HL-60/S4 treated with phorbol 12-myristate 13-acetate at 8.2 ng/mL for 4 days and 3 days (cell line): ENCODE results near the gene PRPSAP1.

Experiments
- in situ Hi-C: fragments of 300-500 bp; cut with MboI; formaldehyde crosslinking; loops from 2 replicates; pipeline ENCODE4 v1.15.0; 2022; ENCODE audit warnings: low sequenced_read_pairs

PRPSAP1 gene

GRCh38 chr17:76353599-76354316, at the start of gene PRPSAP1:
Gene PRPSAP1 (minus strand): TSS chr17:76353916. CDS start chr17:76353703, 213 bp downstream.
- in situ Hi-C loops = no loop called here

DNA sequence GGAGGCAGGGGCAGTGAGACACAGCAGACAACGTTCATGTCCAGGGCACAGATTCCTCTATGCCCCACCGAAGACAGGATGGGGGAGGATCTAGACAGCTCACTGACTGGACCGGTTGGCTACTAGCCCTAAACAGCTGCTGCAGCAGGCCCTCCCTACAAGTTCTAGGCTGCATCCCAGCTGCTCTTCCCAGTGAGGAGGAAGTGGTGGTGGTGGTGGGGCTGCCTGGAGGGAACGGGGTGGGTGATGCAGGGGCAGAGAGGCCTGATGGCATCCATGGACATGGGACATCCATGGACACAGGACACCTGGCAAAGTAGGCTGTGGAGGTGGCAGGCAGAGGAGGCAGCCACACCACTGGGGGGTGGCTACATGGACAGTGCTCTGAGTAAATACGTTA, 49.0 kb upstream of the PRPSAP1 start:
- in situ Hi-C loops = loop anchor here (5.0 kb wide), 1 partner anchor 100 kb away; no protein-coding TSS in a partner anchor

DNA sequence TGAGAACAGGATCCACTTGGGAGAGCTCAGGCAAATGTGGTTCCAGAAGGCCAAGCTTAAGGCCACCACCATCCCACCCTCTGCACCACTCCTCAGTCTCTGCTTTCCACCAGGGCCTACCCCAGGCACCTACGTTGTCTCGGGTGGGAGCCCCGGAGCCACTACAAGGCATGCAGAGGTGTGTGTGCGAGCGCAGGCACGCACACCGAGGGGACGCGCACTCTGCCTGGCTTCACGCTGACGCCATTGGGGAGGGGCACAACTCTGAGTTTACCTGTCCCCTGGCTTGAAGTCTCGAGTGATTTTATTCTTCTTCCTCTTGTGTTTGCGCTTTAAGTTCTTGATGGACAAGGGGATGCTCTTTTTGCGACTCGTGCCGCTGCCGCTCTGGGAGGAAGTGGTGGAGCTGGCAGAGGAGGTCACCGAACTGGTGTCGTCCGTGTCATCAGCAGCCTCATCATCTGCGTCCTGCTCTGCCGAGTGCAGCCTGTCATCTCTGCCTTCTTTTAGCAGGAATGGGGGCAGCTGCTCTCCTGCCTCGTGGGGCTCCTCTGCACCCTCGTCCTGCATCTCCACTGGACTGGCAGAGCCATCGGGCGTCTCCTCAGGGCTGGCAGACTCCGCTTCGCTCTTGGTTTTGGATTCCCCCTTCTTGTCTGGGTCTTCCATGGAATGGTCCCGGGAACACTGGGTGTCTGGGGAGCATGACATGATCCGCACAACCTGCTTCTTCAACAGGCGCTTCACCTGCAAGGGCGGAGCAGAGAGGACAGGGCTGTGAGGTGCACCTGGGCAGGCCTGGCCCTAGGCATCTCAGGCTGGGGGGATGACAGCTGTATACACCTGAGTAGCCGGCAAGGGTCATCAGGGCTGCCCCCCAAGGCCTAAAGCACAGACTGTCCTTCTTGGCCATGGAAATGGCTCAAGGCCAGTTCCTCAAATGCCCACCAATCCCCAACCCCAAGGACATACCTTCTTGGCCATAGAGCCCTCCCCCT, 45.8 kb upstream of the PRPSAP1 start:
- in situ Hi-C loops = loop anchor here (5.0 kb wide), 1 partner anchor 97 kb away; no protein-coding TSS in a partner anchor

- in situ Hi-C loops = no loop called here
These were observed 44.9 kb upstream of the PRPSAP1 start for GRCh38 chr17:76398523-76399174.

DNA sequence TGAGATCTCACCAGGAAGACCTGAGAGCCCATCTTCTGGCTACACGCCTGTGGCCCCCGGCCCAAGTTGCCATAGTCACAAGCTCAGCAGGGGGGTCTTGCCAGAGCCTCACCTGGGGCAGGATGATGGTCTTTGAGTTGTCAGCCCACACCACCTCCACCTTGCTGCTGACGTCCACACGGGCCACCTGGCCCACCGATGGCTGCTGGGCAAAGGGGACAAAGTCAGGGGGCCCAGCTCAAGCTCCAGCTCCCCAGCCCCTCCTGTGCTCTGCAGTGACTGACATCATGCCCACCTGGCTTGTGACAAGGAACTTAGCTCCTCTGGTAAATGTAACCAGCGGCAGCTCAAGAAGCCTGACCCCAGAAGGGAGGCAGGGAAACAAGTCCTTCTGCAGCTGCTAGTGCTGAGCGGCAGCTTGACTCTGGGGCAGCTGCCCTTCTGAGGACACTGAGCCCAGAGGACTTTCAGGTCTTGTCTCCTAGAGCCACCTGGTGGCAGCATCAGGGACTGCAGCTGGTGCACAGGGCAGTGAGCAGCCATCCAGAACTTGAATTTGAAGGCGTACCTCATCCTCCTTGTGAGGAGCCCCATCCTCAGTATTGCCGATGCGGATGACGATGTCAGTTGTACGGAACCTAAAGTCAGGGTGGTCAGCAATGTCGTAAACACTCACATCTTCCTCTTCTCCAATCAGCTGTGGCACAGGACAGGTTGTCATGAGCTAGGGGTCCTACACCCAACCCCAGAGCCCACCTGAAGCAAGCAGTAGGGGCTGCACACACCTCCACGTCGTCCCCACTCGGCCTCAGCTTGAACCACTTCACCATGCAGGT, 44.2 kb upstream of the PRPSAP1 start:
- in situ Hi-C loops = no loop called here

DNA sequence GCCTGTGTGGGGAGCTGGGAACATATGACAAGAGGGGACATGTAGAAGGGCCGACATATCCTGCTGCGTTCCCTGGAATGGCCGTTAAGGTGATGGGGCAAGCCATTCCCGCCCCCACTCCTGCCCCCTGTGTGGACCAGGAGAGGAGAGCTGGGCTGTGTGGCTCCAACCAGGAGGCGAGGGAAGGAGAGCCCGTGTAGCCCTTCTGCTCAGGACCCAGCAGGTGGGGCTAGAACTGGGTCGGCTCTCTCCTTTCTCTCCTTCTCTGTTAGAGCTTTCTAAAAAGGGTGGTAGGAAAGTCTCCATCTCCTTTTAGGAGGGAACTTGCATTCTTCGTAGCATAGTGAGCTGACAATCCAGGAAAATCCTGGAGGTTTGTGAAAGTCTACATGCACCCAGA, 43.5 kb upstream of the PRPSAP1 start:
- in situ Hi-C loops = no loop called here

DNA sequence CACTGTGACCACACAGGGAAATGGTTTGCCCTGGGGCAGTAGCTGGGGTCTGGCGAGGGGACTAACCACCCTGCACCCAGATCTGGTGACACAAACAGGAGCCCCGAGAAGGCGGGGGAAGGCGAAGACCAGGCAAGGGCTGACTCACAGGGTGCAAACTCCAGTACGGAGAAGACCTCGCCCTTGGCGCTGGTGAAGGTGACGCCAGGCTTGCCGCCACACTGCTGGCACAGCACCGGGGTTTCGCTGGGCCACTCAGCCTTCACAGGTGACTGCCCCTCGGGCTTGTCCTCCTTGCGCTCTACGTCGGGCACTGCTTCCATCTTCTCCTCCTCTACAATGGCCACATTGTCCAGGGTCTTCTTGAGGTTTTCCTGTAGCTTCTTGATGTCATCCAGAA, 42.3 kb upstream of the PRPSAP1 start:
- in situ Hi-C loops = no loop called here

- in situ Hi-C loops = no loop called here
These were observed 40.5 kb upstream of the PRPSAP1 start for GRCh38 chr17:76394166-76394565.

GRCh38 chr17:76391200-76391715, 37.5 kb upstream of the PRPSAP1 start:
- in situ Hi-C loops = no loop called here

- in situ Hi-C loops = no loop called here
These were observed 36.3 kb upstream of the PRPSAP1 start for GRCh38 chr17:76390003-76390421.

DNA sequence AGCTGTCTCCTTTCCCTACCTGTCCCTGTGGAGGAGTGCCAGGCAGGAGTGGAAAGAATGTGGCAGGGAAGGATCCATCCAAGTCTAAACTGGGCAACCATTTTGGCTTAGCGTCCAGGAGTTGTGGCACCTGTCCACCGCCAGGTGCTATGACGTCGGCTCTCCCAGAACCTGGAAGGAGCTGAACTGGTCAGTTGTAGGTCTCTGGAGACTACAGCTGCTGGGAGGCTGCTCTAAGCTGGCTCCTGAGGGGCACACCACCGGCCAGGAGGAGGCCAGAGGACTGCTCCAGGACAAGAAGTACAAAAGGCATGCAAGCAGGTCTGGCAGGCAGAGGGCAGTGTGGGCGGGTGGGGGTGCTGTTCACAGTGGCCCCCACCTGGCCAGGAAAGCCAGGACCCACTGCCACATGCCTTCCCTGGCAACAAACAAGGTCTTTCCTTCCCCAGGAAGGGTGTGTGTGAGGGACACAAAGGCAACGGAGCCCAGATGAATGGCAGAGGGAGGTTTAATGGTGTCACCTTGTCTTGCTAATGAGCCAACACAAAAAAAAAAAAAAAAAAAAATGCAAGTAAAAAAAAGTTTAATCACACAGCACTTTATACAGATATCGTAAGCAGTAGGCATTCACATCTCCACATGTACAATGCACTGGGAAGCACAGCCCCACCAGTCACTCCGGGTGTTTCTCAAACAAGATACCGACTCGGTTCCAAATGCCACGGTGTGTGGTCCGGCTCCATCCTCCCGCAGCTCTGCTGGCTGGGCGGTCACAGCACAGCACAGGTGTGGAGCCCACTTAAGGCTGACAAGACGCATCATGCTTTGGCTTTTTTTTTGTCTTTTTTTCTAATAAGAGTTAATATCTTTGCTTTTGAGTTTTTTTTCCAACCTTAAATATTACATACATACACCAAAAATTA, 35.5 kb upstream of the PRPSAP1 start:
- in situ Hi-C loops = no loop called here

- in situ Hi-C loops = no loop called here
These were observed 33.5 kb upstream of the PRPSAP1 start for GRCh38 chr17:76386966-76387765.

- in situ Hi-C loops = no loop called here
These were observed 32.4 kb upstream of the PRPSAP1 start for GRCh38 chr17:76385892-76386786.

GRCh38 chr17:76384987-76385891, 31.5 kb upstream of the PRPSAP1 start:
- in situ Hi-C loops = no loop called here

GRCh38 chr17:76384222-76384986, 30.7 kb upstream of the PRPSAP1 start, which contains the start of gene SPHK1:
Gene SPHK1 (plus strand): TSS chr17:76384609. CDS start chr17:76385645, 1,036 bp downstream.
- in situ Hi-C loops = no loop called here
